Sigmoid colon (tissue), 7 donors: Measurements from ENCODE around the gene AASS. TPM values are rescaled to one million over a fixed set of nuclear protein-coding genes. Genes with fewer than 3 reads are reported as not detected.

Source experiments
- DNase-seq: peaks from one replicate; pipeline ENCODE4 v3.0.0-alpha.2; 2019
- H3K27ac ChIP-seq, 4 donors: fragments of 200-600 bp; sonication (generic); one replicate each; pipeline ENCODE4 v1.5.1; 2016 to 2019; ENCODE audit warnings: mild to moderate bottlenecking in 1 of 4
- H3K27me3 ChIP-seq, 3 donors: fragments of 200-600 bp; sonication (generic); one replicate each; pipeline ENCODE4 v1.5.1; 2019; ENCODE audit warnings: mild to moderate bottlenecking in 1 of 3
- H3K36me3 ChIP-seq, 4 donors: fragments of 200-600 bp; sonication (generic); one replicate each; pipeline ENCODE4 v1.5.1; 2016 to 2019
- H3K4me1 ChIP-seq, 4 donors: fragments of 200-600 bp; sonication (generic); one replicate each; pipeline ENCODE4 v1.5.1; 2017 to 2019
- H3K4me3 ChIP-seq, 4 donors: fragments of 200-600 bp; sonication (generic); one replicate each; pipeline ENCODE4 v1.5.1; 2017 to 2019; ENCODE audit warnings: mild to moderate bottlenecking in 2 of 4, moderate library complexity in 1 of 4
- H3K9me3 ChIP-seq, 4 donors: fragments of 200-600 bp in 3 of 4; sonication (generic) in 3 of 4; one replicate each; pipeline versions ENCODE4 v1.5.1 to v1.6.1; 2013 to 2019
- EP300 ChIP-seq, 4 donors: sonication (generic); formaldehyde crosslinking; IDR thresholded peaks; one replicate each; pipeline ENCODE4 v1.6.1; 2017; ENCODE audit warnings: antibody characterized with exemption in 4 of 4
- POLR2A ChIP-seq, 2 donors: fragments of 450-650 bp; IDR thresholded peaks; one replicate each; pipeline ENCODE4 v1.6.1; 2016; ENCODE audit warnings: antibody characterized with exemption in 2 of 2, mild to moderate bottlenecking in 2 of 2, moderate library complexity in 2 of 2
- POLR2AphosphoS5 ChIP-seq, 4 donors: sonication (generic); formaldehyde crosslinking; IDR thresholded peaks; one replicate each; pipeline ENCODE4 v1.6.1; 2017; ENCODE audit warnings: antibody characterized with exemption in 4 of 4
- WGBS, 2 donors: extraction: QIAGEN DNeasy Blood & Tissue Kit; methylation state at CpG; one replicate each; pipeline ENCODE4 v1.1.7; 2013; 5-methylcytosine and 5-hydroxymethylcytosine counted together
- intact Hi-C: fragments of 100-400 bp; cut with DNase I; formaldehyde crosslinking; loops from one replicate; pipeline ENCODE4 v1.15.1; 2023
- polyA plus RNA-seq, 3 donors: library from polyadenylated mRNA; stranded (reverse); fragments of 200-250 nt; gene quantifications; one replicate each; pipeline ENCODE4 v1.2.3, GENCODE V29; 2013
- total RNA-seq, 4 donors: library from RNA; depleted of rRNA; stranded (reverse); fragments of >200 nt; gene quantifications; one replicate each; pipeline ENCODE4 v1.1.0, GENCODE V29; 2016
- TF ChIP-seq, protein P1 (sequence below), 4 experiments: fragments of 450-650 bp in 3 of 4; fragments of 200-600 bp in 1 of 4; IDR thresholded peaks; one replicate each; pipeline ENCODE4 v1.5.1; 2016 to 2019; ENCODE audit warnings: antibody characterized with exemption in 4 of 4, mild to moderate bottlenecking in 3 of 4, moderate library complexity in 2 of 4
- donor health status: healthy with polysubstance abuse.
- donor health status: Bipolar disorder and iron deficiency.
- donor health status: healthy.

AASS gene
- total and polyA plus RNA-seq, 7 donors, result 0.92 to 40.0 (median 24.3) TPM

DNA sequence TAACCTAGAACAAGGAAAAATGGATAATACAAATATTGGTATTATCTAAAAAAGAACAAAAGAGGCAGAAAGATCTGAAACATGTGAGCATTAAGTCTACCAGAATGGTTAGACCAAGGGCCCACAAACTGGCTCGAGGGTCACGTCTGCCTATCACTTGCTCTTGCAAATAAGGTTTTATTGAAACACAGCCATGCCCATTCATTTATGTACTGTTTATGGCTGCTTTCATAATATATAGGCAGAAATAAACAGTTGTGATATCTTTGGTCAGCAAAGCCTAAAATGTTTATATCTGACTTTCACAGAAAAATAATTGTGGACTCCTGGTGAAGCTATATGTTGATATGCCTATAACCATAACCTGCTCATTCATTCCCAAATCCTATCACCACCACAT, 71.8 kb downstream of the AASS start:
- Histone ChIP-seq H3K9me3 (no peaks in the 10 kb centered on the region), H3K27ac (no peak overlapping the region), H3K4me1 (no peaks in the 10 kb centered on the region), H3K27me3 (no peaks in the 10 kb centered on the region), H3K4me3 (no peak overlapping the region), H3K36me3 (peaks cover 0 to 37% (median 7%) of the 10 kb centered on the region in 4 donors)
- intact Hi-C loops, result no loop called here
- no peak for DNase-seq
- WGBS, 2 donors, result 71 to 86% methylated on average over 2 of the region's 2 CpGs
- no peak for TF ChIP-seq POLR2A (IDR thresholded peaks at IDR 0.05)
- TF ChIP-seq POLR2AphosphoS5 (IDR thresholded peaks at IDR 0.05), result no peak
- TF ChIP-seq, protein P1, sequence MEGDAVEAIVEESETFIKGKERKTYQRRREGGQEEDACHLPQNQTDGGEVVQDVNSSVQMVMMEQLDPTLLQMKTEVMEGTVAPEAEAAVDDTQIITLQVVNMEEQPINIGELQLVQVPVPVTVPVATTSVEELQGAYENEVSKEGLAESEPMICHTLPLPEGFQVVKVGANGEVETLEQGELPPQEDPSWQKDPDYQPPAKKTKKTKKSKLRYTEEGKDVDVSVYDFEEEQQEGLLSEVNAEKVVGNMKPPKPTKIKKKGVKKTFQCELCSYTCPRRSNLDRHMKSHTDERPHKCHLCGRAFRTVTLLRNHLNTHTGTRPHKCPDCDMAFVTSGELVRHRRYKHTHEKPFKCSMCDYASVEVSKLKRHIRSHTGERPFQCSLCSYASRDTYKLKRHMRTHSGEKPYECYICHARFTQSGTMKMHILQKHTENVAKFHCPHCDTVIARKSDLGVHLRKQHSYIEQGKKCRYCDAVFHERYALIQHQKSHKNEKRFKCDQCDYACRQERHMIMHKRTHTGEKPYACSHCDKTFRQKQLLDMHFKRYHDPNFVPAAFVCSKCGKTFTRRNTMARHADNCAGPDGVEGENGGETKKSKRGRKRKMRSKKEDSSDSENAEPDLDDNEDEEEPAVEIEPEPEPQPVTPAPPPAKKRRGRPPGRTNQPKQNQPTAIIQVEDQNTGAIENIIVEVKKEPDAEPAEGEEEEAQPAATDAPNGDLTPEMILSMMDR (IDR thresholded peaks at IDR 0.05), result no peak
- no peak for TF ChIP-seq EP300 (IDR thresholded peaks at IDR 0.05)

DNA sequence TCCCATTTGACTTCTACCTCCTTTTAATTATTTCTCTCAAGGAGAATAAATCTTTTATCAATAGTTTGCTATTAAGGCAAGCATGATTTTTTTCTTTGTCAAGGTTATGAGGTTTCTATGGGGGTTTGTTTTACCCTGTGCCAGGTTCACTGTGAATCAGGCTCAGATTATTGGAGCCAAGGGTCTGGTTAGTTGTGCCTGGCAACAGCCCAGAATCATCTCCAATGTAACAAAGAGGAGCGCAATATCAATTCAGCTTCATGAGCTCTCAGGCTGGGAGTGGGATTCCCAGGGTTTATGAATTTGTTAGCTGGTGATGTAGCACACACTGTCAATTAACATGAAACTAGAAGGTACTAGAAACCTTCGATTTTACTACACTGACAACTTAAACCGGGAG, 73.2 kb downstream of the AASS start:
- H3K9me3 ChIP-seq, result no peaks in the 10 kb centered on the region
- no peak overlapping the region for H3K4me3 ChIP-seq
- peaks cover 0 to 23% (median 3%) of the 10 kb centered on the region in 4 donors for H3K36me3 ChIP-seq
- TF ChIP-seq POLR2A (IDR thresholded peaks at IDR 0.05), result no peak
- no peak for TF ChIP-seq POLR2AphosphoS5 (IDR thresholded peaks at IDR 0.05)
- TF ChIP-seq, protein P1 (IDR thresholded peaks at IDR 0.05), result no peak
- TF ChIP-seq EP300 (IDR thresholded peaks at IDR 0.05), result no peak
- WGBS, 2 donors, result 89 to 90% methylated on average over 3 of the region's 3 CpGs
- H3K27ac ChIP-seq, result no peak overlapping the region
- no peaks in the 10 kb centered on the region for H3K4me1 ChIP-seq
- DNase-seq, result no peak
- intact Hi-C loops, result no loop called here
- no peaks in the 10 kb centered on the region for H3K27me3 ChIP-seq

DNA sequence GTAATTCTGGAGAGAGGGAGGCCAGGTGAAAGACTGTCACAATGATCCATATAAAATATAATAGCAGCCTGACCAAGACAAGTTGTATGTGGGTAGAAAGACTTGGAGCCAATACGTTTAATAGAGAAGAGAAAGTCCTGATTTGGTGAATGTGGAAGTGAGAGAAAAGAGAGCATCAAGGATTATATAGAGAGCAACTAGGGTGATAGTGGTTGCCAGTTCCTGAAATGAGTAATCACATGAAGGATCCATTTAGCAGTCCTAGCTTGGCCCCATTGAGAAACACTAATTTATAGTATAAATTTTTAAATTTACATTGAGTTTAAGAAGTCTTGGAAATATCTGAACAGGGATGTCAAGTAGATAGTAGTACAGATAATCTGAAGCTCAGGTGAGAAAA, 74.0 kb downstream of the AASS start:
- intact Hi-C loops, result no loop called here
- no peaks in the 10 kb centered on the region for H3K4me1 ChIP-seq

DNA sequence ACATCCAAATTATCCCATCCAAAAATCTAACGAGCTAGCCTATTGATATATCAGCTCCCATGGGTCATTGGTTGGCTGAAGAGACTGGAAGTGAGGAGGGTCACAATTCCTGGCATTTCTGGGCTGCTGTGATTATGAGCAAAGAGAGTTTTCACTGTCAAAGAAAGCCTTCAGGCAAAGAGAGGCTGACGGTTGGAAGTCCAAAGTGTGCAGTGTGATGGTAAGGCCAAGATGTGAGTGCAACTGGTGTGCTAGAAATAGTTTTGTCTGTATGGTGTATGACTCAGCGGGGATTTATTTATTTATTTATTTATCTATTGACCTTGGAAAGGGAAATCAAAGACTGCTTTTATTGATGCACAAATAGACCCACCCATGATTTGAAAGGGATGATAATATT, 75.0 kb downstream of the AASS start:
- intact Hi-C loops, result no loop called here
- Histone ChIP-seq H3K36me3 (peaks cover 0 to 5% (median 0%) of the 10 kb centered on the region in 4 donors), H3K27ac (no peak overlapping the region), H3K4me1 (no peaks in the 10 kb centered on the region), H3K27me3 (no peaks in the 10 kb centered on the region), H3K9me3 (no peaks in the 10 kb centered on the region), H3K4me3 (no peak overlapping the region)
- TF ChIP-seq POLR2A (IDR thresholded peaks at IDR 0.05), result no peak
- TF ChIP-seq, protein P1 (IDR thresholded peaks at IDR 0.05), result no peak
- TF ChIP-seq POLR2AphosphoS5 (IDR thresholded peaks at IDR 0.05), result no peak
- TF ChIP-seq EP300 (IDR thresholded peaks at IDR 0.05), result no peak
- no peak for DNase-seq
- WGBS, 2 donors, result 61 to 77% methylated on average over 3 of the region's 3 CpGs

More for the DNA sequence above, 74.0 kb downstream of the AASS start:
- peaks cover 0 to 15% (median 1%) of the 10 kb centered on the region in 4 donors for H3K36me3 ChIP-seq
- WGBS, 2 donors, result 72 to 74% methylated on average over 1 of the region's 1 CpG
- H3K27me3 ChIP-seq, result no peaks in the 10 kb centered on the region
- TF ChIP-seq POLR2A (IDR thresholded peaks at IDR 0.05) (no peak), POLR2AphosphoS5 (IDR thresholded peaks at IDR 0.05) (no peak), EP300 (IDR thresholded peaks at IDR 0.05) (no peak)
- TF ChIP-seq, protein P1 (IDR thresholded peaks at IDR 0.05), result no peak
- H3K4me3 ChIP-seq, result no peak overlapping the region
- H3K9me3 ChIP-seq, result no peaks in the 10 kb centered on the region
- H3K27ac ChIP-seq, result no peak overlapping the region
- no peak for DNase-seq

DNA sequence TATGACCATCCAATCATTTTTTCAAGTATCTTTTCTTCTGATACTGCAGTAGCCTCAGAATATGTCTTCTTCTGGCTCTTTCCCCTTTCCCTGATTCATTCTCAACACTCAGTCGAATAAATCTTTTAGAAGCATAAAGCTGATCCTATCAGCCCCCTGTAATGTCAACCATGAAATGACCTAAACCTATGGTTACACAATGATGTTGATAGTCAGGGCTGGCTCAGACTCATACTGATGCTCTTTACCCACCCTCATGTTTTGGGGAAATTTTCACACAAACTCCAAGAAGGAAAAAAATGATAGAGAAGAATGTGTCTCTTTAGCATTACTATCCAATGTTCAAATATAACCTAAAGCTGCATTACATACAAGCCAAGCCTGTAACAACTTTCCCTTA, 76.0 kb downstream of the AASS start:
- H3K27me3 ChIP-seq, result no peaks in the 10 kb centered on the region
- no peak for TF ChIP-seq POLR2AphosphoS5 (IDR thresholded peaks at IDR 0.05)
- TF ChIP-seq EP300 (IDR thresholded peaks at IDR 0.05), result no peak
- TF ChIP-seq, protein P1 (IDR thresholded peaks at IDR 0.05), result no peak
- no peak for TF ChIP-seq POLR2A (IDR thresholded peaks at IDR 0.05)
- H3K36me3 ChIP-seq, result no peaks in the 10 kb centered on the region
- H3K9me3 ChIP-seq, result no peaks in the 10 kb centered on the region
- H3K27ac ChIP-seq, result no peak overlapping the region
- no peak for DNase-seq
- WGBS, 2 donors, result 84 to 87% methylated on average over 1 of the region's 1 CpG
- intact Hi-C loops, result no loop called here
- H3K4me1 ChIP-seq, result no peaks in the 10 kb centered on the region
- H3K4me3 ChIP-seq, result no peak overlapping the region
